GM18909 (cell line): ENCODE results near the gene NEU4.

Source experiments
- ATAC-seq: cut with Tn5 transposase; IDR thresholded peaks from one replicate; pipeline ENCODE4 v1.9.1; 2021; ENCODE audit warnings: mild to moderate bottlenecking; ENCODE audit not compliant: unreplicated experiment, poor library complexity

NEU4 gene

GRCh38 chr2:241860184-241861078, 51.4 kb downstream of the NEU4 start:
- no peak for ATAC-seq

- no peak for ATAC-seq
These were observed 52.3 kb downstream of the NEU4 start for GRCh38 chr2:241861264-241861663.

- no peak for ATAC-seq
These were observed 53.1 kb downstream of the NEU4 start for GRCh38 chr2:241862093-241862492.

- no peak for ATAC-seq
These were observed 54.0 kb downstream of the NEU4 start for GRCh38 chr2:241862775-241863535.

- ATAC-seq = peak; percentile 29
These were observed 54.6 kb downstream of the NEU4 start for GRCh38 chr2:241863536-241863954.

- no peak for ATAC-seq
These were observed 55.3 kb downstream of the NEU4 start for GRCh38 chr2:241864168-241864849.

- no peak for ATAC-seq
These were observed 55.8 kb downstream of the NEU4 start for GRCh38 chr2:241864850-241865213.

GRCh38 chr2:241865416-241865956, 56.5 kb downstream of the NEU4 start:
- ATAC-seq = no peak

- ATAC-seq = no peak
These were observed 57.2 kb downstream of the NEU4 start for GRCh38 chr2:241865957-241866789.
